Measurements from ENCODE around the gene PAAF1. TPM values are rescaled to one million over a fixed set of nuclear protein-coding genes. Genes with fewer than 3 reads are reported as not detected.
"Not testable (repeated sequence)": the region's sequence is repeated elsewhere in the genome, so short reads cannot be mapped to it uniquely, and the experiment has no call there.

The PAAF1 gene
- total RNA-seq, 1 donor from 2014 or later = 22.0 TPM

GRCh38 chr11:73883856-73884255, 7.1 kb downstream of the PAAF1 start:
- DNase-seq (ENCODE audit: low read depth) = no peak

DNA sequence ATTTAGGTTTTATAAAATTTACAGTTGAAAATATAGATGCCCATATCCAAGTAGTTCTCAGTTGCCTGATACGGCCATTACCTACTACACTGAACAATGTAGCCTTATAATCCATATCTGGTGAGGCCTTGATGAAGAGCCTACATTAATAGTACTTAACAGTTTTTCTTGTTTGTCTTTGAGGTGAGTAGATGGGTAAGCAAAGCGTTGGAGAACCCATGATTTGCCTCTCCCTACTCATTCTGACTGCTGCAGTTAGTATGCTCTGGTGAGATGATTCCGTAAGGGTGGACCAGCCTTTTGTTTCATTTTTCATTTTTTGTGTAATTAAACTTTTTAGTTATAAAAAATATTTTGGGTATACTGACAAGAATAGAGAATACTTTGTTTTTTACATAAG, 11.4 kb downstream of the PAAF1 start:
- no peak for DNase-seq (ENCODE audit: low read depth)

GRCh38 chr11:73889019-73889418, 12.2 kb downstream of the PAAF1 start:
- peak; percentile 95 for DNase-seq (ENCODE audit: low read depth)

DNA sequence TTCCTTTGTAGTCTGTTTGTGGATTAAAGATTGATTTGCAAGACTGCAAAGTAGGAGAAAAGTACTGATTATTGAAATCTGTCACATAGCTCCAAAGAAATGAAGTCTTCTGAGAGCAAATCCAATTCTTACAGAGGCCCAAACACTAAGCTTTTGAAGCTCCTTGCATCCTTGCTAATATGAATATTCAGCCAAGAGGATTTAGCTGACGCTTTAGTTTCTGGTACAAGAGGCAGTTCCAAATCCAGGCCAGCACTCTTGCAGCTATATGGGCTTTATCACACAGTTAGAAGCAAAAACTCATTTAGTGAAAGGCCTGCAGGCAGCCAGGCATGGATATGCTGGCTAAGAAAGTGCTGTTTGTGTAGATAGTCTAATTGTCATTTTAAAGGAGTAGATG, 12.7 kb downstream of the PAAF1 start:
- no peak for DNase-seq (ENCODE audit: low read depth)

DNA sequence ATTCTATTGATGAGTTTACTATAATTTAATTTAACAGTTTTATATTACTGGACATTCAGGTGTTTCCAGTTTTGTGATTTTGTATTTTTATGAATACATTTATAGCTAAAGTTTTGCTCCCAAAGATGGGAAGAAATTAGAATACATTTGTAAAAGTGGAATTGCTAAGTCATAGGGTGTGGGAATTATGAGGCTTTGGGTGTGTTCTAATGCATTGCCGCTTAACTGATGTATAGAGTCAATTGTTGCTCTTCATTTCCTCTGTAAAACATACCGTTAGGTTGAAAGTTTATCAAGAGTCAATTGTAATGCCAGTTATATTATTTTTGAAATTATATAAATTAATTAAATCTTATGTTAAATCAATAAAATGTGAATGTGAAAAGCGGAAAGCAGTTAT, 16.2 kb downstream of the PAAF1 start:
- DNase-seq (ENCODE audit: low read depth) = no peak

- DNase-seq (ENCODE audit: low read depth) = no peak
These were observed 18.0 kb downstream of the PAAF1 start for GRCh38 chr11:73894725-73895335.

- DNase-seq (ENCODE audit: low read depth) = peak; percentile 23
These were observed 25.5 kb downstream of the PAAF1 start for GRCh38 chr11:73902303-73902702.

DNA sequence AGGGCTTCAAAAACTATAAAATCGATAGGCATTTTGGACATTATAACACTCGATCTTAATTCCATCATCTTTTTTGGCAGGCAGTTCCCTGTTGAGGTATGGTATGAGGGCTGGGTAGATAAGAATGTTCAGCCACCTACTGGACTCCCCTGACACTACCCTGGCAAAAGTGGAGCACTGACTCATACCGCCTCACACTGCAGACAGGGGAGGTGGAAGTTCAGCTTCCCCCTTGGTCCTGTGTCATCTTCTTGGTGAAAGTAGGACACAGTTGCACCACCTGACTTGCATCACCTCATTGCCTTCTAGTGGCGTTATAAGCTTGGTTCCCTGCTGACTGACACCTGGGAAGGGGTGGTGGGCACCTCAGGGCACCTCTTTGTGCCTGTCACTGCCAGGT, 30.4 kb downstream of the PAAF1 start:
- DNase-seq (ENCODE audit: low read depth) = peak; percentile 51

DNA sequence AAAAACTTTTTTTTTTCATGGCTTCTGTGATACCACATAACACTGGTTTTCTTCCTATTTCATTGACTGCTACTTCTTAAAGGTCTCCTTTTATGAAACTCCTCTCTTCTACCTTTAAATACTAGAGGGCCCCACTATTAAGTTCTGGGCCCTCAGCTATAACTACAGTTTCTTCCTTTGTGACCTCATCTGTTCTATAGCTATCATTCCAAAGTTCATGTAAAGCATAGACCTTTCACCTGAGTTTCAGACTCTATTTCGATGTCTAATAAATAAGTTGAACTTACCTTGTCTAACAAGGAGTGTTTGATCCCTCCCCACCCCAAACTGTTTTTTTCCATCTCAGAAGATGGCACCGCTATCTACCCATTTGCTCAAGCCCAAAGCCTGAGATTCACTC, 35.2 kb downstream of the PAAF1 start:
- no peak for DNase-seq (ENCODE audit: low read depth)

DNA sequence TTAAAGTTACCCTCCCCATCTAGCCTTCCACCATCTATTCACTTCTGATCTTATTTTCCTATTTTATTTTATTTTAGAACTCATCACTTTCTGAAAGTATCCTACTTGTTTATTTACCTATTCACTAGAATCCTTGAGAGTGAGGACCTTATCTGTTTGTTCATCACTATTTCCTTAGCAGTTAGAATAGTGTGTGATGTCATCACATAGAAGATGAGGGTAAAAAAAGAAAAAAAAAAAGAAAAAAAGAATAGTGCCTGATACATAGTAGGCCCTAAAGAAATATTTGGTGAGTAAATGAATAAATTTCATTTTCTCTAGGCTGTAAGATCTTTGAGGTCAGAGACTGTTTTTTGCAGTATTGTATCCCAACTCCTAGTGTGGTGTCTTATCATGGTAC, 36.7 kb downstream of the PAAF1 start:
- DNase-seq (ENCODE audit: low read depth) = no peak

GRCh38 chr11:73914284-73914683, 37.5 kb downstream of the PAAF1 start:
- DNase-seq (ENCODE audit: low read depth) = no peak

- DNase-seq (ENCODE audit: low read depth) = peak; percentile 71
These were observed 39.6 kb downstream of the PAAF1 start for GRCh38 chr11:73916435-73916834.

DNA sequence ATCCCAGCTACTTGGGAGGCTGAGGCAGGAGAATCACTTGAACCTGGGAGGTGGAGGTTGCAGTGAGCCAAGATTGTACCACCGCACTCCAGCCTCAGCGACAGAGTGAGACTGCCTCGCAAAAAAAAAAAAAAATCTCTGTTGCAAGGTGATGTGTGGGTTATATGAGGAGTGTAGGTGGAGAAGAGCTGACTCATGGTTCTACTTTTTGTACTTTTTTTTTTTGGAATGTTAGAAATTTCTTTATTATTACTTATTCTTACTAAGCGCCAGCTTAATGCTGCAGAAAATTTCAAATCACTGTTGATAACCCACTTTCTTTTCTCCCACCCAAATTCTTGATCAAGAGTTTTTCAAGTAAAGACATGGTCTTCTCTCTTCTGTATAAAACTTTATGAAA, 44.4 kb downstream of the PAAF1 start:
- DNase-seq (ENCODE audit: low read depth) = no peak

- DNase-seq (ENCODE audit: low read depth) = no peak
These were observed 52.6 kb downstream of the PAAF1 start for GRCh38 chr11:73929388-73929787.

DNA sequence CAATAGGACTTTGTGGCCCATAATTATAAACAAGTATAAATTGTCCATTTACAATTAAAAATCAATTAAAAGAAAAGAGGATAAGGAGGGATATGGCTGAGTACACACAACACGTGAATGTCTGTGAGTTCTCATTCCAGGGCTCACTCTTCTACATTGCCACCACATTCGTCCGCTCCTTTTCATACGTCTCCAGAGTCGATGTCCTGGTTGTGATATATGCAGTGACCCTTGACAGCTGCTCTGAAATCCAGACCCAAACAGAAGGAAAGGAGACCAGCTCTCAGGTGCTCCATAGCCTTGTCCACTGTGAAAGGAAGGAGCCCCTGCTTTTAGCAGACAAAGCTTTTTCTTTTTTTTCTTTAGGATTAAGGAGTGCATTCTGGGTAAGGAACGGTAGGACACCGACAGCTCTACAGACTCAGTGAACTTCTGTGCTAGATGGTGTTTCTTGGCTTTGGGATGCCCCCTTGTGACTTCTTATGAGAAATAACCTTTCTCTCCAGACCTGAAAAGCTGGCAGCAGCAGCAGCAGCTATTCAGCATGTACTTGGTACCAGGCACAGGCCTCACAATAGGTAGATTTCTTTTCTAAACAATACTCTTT, 54.3 kb downstream of the PAAF1 start:
- peak; percentile 82 for DNase-seq (ENCODE audit: low read depth)

- no peak for DNase-seq (ENCODE audit: low read depth)
These were observed 55.2 kb downstream of the PAAF1 start for GRCh38 chr11:73931951-73932350.

- no peak for DNase-seq (ENCODE audit: low read depth)
These were observed 56.0 kb downstream of the PAAF1 start for GRCh38 chr11:73932781-73933180.

- not testable (repeated sequence) for DNase-seq (ENCODE audit: low read depth)
These were observed 59.2 kb downstream of the PAAF1 start for GRCh38 chr11:73936047-73936446.

- peak; percentile 40 for DNase-seq (ENCODE audit: low read depth)
These were observed 62.3 kb downstream of the PAAF1 start for GRCh38 chr11:73939096-73939495.

DNA sequence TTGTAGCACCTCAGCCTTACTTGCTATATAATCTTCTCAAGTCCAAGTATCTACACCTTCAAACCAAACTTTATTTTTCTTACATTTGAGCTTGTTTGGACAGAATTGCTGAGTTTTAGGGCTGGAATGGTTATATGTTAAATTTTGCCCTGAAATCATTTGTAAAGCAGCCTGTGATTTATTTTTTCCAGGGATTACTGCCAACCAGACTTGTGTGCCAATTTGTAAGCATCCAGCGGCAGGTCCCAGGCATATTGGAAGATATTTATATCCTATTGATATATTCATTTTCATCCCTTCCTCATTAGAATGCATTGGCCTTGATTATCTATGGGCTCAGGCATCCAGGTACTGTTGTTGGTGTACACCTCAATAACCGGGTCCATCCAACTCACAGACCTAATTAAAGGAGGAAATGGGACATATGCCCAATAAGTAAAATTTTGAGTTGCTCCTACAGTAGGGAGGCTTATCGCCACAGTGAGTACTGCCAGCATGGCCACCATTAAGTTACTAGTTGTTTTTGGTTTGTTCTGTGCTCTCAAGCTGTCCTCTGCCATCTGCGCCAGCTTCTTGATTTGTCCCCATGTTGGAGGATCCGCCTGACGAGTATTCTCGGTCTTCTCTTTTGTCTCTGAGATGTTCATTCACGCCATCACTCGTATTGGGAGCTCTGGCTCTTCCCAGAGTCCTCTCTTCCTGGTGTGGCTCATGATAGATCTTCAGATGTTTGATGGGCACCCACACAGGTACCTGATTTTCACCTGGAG, 64.2 kb downstream of the PAAF1 start:
- no peak for DNase-seq (ENCODE audit: low read depth)

GRCh38 chr11:73942010-73942409, 65.2 kb downstream of the PAAF1 start:
- DNase-seq (ENCODE audit: low read depth) = no peak

DNA sequence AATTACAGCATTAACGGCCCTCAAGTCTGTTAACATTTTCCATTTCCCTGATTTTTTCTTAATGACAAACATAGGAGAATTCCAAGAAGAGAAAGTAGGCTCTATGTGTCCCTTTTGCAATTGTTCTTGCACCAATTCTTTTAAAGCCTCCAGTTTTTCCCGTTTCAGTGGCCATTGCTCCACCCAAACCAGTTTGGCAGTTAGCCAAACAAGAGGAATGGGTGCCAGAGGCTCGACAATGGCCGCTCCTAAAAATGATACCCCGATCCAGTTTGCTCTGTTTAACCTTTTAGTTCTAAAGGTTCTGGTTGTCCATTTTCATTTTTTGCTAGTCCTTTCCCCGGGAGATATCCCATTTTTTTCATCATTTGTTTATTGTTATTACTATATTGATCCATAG, 67.3 kb downstream of the PAAF1 start:
- no peak for DNase-seq (ENCODE audit: low read depth)

DNA sequence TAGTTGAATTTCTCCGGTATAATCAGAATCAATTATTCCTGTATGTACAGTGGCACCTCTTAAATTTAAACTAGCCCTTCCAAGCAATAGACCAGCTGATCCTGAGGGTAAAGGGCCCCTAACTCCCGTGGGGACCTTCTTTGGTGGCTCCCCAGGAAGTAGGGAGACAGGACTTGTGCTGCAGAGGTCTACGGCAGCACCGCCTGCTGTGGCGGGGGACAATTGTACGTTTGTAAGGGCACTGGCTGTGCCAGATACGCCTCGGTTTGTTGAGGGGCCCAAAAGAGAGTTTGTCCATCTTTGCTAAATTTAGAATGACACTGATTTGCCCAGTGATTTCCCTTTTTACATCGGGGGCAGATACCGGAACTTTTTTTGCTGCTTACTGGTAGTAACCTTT, 68.1 kb downstream of the PAAF1 start:
- no peak for DNase-seq (ENCODE audit: low read depth)

All from renal cortical epithelial cell (primary cell).